ENCODE results near the gene PPP1R3E.

The PPP1R3E gene, protein sequence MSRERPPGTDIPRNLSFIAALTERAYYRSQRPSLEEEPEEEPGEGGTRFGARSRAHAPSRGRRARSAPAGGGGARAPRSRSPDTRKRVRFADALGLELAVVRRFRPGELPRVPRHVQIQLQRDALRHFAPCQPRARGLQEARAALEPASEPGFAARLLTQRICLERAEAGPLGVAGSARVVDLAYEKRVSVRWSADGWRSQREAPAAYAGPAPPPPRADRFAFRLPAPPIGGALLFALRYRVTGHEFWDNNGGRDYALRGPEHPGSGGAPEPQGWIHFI

DNA sequence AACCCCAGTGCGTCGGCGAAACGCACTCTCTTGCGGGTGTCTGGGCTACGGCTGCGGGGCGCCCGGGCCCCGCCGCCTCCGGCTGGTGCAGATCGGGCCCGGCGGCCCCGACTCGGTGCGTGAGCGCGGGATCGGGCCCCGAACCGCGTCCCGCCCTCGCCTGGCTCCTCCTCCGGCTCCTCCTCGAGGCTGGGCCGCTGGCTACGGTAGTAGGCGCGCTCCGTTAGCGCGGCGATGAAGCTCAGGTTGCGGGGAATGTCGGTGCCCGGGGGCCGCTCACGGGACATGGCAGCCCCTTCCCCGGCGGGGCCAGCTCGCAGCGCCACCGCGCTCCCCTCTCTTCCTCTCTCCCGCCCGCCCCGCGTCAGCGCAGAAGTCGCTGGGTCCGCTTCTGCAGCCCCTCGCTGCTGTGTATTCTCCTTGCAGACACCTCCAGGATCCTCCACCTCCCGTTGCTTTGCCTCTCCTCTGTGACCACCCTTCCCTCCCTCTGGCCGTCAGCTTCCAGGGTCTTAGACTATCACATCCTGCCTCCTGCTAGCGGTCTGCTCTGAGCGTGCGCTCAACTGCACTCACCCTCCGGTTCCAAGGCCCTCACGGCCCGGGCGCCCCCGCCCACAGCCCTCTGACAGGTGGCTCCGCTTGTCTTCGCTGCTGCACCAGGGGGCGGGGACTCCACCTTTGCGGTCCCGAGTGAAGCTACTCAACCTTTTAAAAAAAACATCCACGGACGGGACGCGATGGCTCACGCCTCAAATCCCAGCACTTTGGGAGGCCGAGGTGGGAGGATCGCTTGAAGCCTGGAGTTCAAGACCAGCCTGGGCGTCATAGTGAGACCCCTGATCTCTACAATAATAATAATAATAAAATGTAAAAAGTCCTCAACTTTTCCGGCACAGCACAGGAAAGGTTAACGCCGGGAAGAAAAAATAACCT lies at the start of gene PPP1R3E:
Gene PPP1R3E (minus strand): TSS at position 570 of the 936 bp plus-strand sequence. CDS start 283 bp downstream, at position 287.
- Histone ChIP-seq H3K4me1 (ENCODE audit: control insufficient read depth, insufficient read depth, low read length) (peaks cover 4% of the 10 kb centered on the region; the same call in 1 of the 2 replicates), H3K4me3 (ENCODE audit: low read depth, low read length) (peak within 1 kb of the TSS; percentile 94), H3K9me3 (ENCODE audit: control insufficient read depth, insufficient read depth, low read length) (no peaks in the 10 kb centered on the region), H3K27me3 (ENCODE audit: control insufficient read depth, insufficient read depth, low read length) (peaks cover 46% of the 10 kb centered on the region), H3K27ac (ENCODE audit: low read depth, low read length) (peak within 1 kb of the TSS; percentile 97), H3K36me3 (ENCODE audit: control insufficient read depth, insufficient read depth, low read length) (no peaks in the 10 kb centered on the region), H3K9ac (ENCODE audit: low read depth, low read length) (peak within 1 kb of the TSS; percentile 46; the same call in 1 of the 2 replicates)

DNA sequence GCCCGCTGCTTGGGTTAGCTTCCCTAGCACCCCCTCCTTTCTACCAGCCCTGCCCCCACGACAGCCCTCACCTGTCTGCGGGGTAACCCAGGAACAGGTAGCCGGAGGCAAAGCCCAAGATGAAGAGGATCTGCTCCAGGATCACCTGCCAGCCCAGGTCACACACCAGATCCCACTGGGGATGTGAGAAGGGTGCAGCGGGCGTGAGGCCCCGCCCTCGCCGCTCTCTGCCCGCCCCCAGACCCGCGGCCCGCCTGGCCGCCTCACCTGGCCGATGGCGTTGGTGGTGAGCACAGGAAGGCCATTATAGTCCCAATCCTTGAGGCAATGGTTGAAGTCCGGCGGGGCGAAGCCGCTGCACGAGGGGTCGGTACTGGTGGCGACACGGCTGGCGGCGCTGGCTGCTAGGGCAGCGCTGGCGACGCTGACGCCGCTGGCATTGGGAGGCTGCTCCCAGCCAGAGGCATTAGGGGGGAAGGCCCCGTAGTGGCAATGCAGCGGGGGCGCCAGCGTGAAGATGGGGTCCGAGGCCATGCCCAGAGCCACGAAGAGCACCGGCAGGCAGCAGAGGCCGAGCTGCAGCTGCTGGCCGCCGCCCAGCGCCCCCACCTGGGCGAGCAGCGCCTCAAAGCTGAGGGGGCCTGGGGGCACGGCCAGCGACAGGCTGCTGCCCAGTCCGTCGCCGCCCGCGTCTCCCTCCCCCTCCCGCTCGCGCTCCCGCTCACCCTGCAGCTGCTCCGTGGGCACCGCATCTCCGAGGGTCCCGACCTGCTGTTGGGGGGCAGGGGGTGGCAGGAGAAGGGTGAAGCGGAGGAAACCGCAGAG lies 49.2 kb upstream of the PPP1R3E start:
- Histone ChIP-seq H3K4me1 (ENCODE audit: control insufficient read depth, insufficient read depth, low read length) (no peaks in the 10 kb centered on the region), H3K9ac (ENCODE audit: low read depth, low read length) (no peak overlapping the region), H3K27ac (ENCODE audit: low read depth, low read length) (no peak overlapping the region), H3K4me3 (ENCODE audit: low read depth, low read length) (peak overlapping the region; percentile 80), H3K27me3 (ENCODE audit: control insufficient read depth, insufficient read depth, low read length) (peaks cover 26% of the 10 kb centered on the region), H3K36me3 (ENCODE audit: control insufficient read depth, insufficient read depth, low read length) (peaks cover 7% of the 10 kb centered on the region), H3K9me3 (ENCODE audit: control insufficient read depth, insufficient read depth, low read length) (no peaks in the 10 kb centered on the region)

DNA sequence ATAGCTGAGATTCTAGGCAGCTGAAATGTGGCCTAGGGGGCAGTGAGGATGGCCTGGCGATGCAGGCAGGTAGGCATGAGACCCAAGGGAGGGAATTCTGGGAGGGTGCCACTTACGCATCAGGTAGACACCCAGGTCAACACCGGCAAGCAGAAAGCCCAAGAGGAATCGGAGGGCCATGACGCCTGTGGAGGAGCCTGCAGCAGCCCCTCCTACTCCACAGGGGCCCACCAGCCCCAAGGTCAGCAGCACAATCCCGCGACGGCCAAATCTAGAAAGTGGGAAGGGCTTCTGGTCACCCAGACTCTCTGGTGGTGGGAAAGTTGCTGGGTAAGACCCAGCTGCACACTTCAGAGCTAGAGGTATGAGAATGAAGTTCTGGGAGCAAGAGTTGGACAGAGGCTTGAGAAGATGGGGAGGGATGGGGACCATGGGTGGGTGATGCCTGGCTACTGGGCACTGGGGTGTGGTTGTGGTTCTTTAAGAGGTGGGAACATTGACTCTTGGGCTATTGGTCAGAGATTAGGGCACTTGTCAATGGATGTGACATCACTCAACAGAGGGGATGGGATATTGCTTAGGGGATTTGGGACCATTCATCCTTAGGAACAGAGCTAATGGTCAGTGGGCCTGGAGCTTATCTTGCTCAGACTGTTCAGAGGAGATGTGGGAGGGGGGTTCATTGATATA lies 46.6 kb upstream of the PPP1R3E start:
- Histone ChIP-seq H3K4me1 (ENCODE audit: control insufficient read depth, insufficient read depth, low read length) (no peaks in the 10 kb centered on the region), H3K27ac (ENCODE audit: low read depth, low read length) (no peak overlapping the region), H3K9me3 (ENCODE audit: control insufficient read depth, insufficient read depth, low read length) (no peaks in the 10 kb centered on the region), H3K36me3 (ENCODE audit: control insufficient read depth, insufficient read depth, low read length) (no peaks in the 10 kb centered on the region), H3K9ac (ENCODE audit: low read depth, low read length) (no peak overlapping the region), H3K4me3 (ENCODE audit: low read depth, low read length) (no peak overlapping the region), H3K27me3 (ENCODE audit: control insufficient read depth, insufficient read depth, low read length) (peaks cover 26% of the 10 kb centered on the region)

GRCh38 chr14:23348297-23348655 lies 45.6 kb upstream of the PPP1R3E start:
- no peak overlapping the region for H3K9ac ChIP-seq (ENCODE audit: low read depth, low read length)
- no peaks in the 10 kb centered on the region for H3K9me3 ChIP-seq (ENCODE audit: control insufficient read depth, insufficient read depth, low read length)
- H3K36me3 ChIP-seq (ENCODE audit: control insufficient read depth, insufficient read depth, low read length), result no peaks in the 10 kb centered on the region
- no peak overlapping the region for H3K27ac ChIP-seq (ENCODE audit: low read depth, low read length)
- H3K4me3 ChIP-seq (ENCODE audit: low read depth, low read length), result no peak overlapping the region
- H3K27me3 ChIP-seq (ENCODE audit: control insufficient read depth, insufficient read depth, low read length), result peaks cover 17% of the 10 kb centered on the region
- H3K4me1 ChIP-seq (ENCODE audit: control insufficient read depth, insufficient read depth, low read length), result no peaks in the 10 kb centered on the region

GRCh38 chr14:23347406-23348296 lies 45.0 kb upstream of the PPP1R3E start:
- no peaks in the 10 kb centered on the region for H3K4me1 ChIP-seq (ENCODE audit: control insufficient read depth, insufficient read depth, low read length)
- no peak overlapping the region for H3K4me3 ChIP-seq (ENCODE audit: low read depth, low read length)
- no peak overlapping the region for H3K27ac ChIP-seq (ENCODE audit: low read depth, low read length)
- no peaks in the 10 kb centered on the region for H3K36me3 ChIP-seq (ENCODE audit: control insufficient read depth, insufficient read depth, low read length)
- no peak overlapping the region for H3K9ac ChIP-seq (ENCODE audit: low read depth, low read length)
- no peaks in the 10 kb centered on the region for H3K9me3 ChIP-seq (ENCODE audit: control insufficient read depth, insufficient read depth, low read length)
- peaks cover 14% of the 10 kb centered on the region for H3K27me3 ChIP-seq (ENCODE audit: control insufficient read depth, insufficient read depth, low read length)

GRCh38 chr14:23346693-23347405 lies 44.2 kb upstream of the PPP1R3E start:
- Histone ChIP-seq H3K27ac (ENCODE audit: low read depth, low read length) (no peak overlapping the region), H3K27me3 (ENCODE audit: control insufficient read depth, insufficient read depth, low read length) (peaks cover 12% of the 10 kb centered on the region)

DNA sequence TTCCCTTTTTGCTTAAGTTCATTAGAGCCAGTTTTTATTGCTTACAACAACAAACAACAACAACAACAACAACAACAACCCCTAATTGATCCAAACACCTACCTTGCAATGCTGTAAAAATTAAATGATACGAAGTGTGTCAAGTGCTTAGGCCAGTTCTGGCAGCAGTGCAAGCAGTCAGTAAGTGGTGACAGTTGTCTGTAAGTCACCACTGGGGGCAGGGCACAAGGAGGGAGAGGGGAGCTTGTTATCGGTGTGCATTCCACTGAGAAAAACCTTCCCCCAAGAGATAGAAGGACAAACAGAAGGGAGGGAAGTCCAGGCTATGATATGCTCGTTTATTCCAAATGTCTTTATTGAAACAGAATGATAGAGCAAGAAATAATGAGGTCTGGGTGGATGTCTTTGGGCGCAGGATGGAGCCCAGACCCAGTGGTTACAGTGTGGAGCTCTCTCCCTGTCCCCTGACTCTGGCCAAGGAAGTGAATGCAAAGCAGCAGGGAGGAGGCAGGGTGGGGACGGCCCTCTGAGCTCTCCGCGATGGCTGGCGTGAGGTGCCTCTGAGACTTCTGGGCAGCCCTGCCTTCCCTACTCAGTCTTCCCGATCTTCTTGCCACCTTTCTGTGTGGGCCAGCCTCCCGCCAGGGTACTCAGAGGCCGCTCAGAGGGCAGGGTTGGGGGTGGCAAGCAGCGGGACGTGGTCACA lies 43.5 kb upstream of the PPP1R3E start:
- Histone ChIP-seq H3K4me3 (ENCODE audit: low read depth, low read length) (no peak overlapping the region), H3K9ac (ENCODE audit: low read depth, low read length) (no peak overlapping the region), H3K27ac (ENCODE audit: low read depth, low read length) (no peak overlapping the region), H3K4me1 (ENCODE audit: control insufficient read depth, insufficient read depth, low read length) (no peaks in the 10 kb centered on the region), H3K27me3 (ENCODE audit: control insufficient read depth, insufficient read depth, low read length) (peaks cover 5% of the 10 kb centered on the region; the same call in 1 of the 2 replicates), H3K36me3 (ENCODE audit: control insufficient read depth, insufficient read depth, low read length) (no peaks in the 10 kb centered on the region), H3K9me3 (ENCODE audit: control insufficient read depth, insufficient read depth, low read length) (peaks cover 2% of the 10 kb centered on the region)

More at GRCh38 chr14:23346693-23347405, 44.2 kb upstream of the PPP1R3E start:
- Histone ChIP-seq H3K4me1 (ENCODE audit: control insufficient read depth, insufficient read depth, low read length) (no peaks in the 10 kb centered on the region), H3K9me3 (ENCODE audit: control insufficient read depth, insufficient read depth, low read length) (no peaks in the 10 kb centered on the region), H3K4me3 (ENCODE audit: low read depth, low read length) (no peak overlapping the region), H3K36me3 (ENCODE audit: control insufficient read depth, insufficient read depth, low read length) (no peaks in the 10 kb centered on the region), H3K9ac (ENCODE audit: low read depth, low read length) (no peak overlapping the region)

DNA sequence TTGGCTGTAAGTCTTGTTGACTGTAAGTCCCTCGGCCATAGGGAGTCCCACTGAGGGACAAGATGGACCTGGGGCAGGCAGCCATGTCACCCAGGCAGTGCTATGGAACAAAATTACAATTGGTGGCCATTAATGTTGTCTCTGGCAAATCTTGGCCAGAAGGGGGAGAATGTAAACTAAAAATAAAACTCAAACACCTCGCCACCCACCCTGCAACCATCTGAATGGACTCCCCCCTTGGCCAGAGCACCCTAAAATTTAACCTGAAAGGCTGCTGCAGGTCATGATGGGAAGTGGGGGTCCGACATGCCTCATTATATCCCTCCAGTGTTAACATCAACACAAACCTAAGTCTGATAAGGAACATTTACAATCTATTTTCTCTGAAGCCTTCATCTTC lies 41.8 kb upstream of the PPP1R3E start:
- Histone ChIP-seq H3K9ac (ENCODE audit: low read depth, low read length) (no peak overlapping the region), H3K27me3 (ENCODE audit: control insufficient read depth, insufficient read depth, low read length) (no peaks in the 10 kb centered on the region), H3K4me1 (ENCODE audit: control insufficient read depth, insufficient read depth, low read length) (no peaks in the 10 kb centered on the region), H3K4me3 (ENCODE audit: low read depth, low read length) (no peak overlapping the region), H3K27ac (ENCODE audit: low read depth, low read length) (no peak overlapping the region), H3K9me3 (ENCODE audit: control insufficient read depth, insufficient read depth, low read length) (peaks cover 18% of the 10 kb centered on the region), H3K36me3 (ENCODE audit: control insufficient read depth, insufficient read depth, low read length) (no peaks in the 10 kb centered on the region)
